GM06990 (cell line): Measurements from ENCODE around the gene TIMP3.

ENCODE experiments used
- DNase-seq: peaks from one replicate; pipeline ENCODE4 v3.0.0-alpha.2; 2011; ENCODE audit not compliant: insufficient read length; ENCODE audit errors: extremely low read depth
- H3K27me3 ChIP-seq: replicated peaks from 2 replicates; pipeline ENCODE4 v1.6.0; 2011; ENCODE audit warnings: low read length; ENCODE audit not compliant: control insufficient read depth, insufficient read depth
- H3K36me3 ChIP-seq: 2 replicates; pipeline ENCODE4 v1.5.1; 2011; ENCODE audit warnings: low read length; ENCODE audit not compliant: control insufficient read depth, insufficient read depth
- H3K4me3 ChIP-seq: replicated peaks from 2 replicates; pipeline ENCODE4 v1.5.1; 2011; ENCODE audit warnings: low read depth, mild to moderate bottlenecking, control low read depth, low read length
- CTCF ChIP-seq: IDR thresholded peaks from 2 replicates; pipeline ENCODE4 v1.5.1; 2011; ENCODE audit warnings: low read length, control low read depth, mild to moderate bottlenecking, inconsistent platforms; ENCODE audit not compliant: insufficient read depth, poor library complexity, severe bottlenecking

The TIMP3 gene

DNA sequence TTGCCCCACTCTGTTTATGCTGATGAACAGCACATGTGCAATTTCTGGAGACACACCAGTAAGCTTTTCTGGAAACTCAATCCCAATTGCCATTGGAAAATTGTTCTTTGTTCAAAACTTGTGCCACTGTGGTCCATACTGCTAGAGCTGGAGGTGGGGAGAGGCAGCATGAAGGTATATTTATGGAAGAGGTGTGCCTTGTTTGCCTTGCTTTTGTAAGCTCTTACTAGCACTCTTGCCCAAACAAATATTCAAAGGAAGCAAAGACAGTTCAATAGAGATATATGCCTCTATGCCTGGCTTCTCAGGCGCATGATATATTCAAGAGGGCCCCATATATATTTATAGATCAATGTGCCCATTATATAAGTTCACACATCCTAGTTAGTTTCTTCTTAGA lies 42.7 kb downstream of the TIMP3 start:
- no peak for TF ChIP-seq CTCF
- peaks cover 1% of the 10 kb centered on the region; the same call in 1 of the 2 replicates for H3K27me3 ChIP-seq
- H3K4me3 ChIP-seq: no peak overlapping the region
- no peaks in the 10 kb centered on the region for H3K36me3 ChIP-seq
- DNase-seq: no peak

- TF ChIP-seq CTCF: no peak
- Histone ChIP-seq H3K4me3 (no peak overlapping the region), H3K27me3 (peaks cover 1% of the 10 kb centered on the region; the same call in 1 of the 2 replicates), H3K36me3 (no peaks in the 10 kb centered on the region)
- DNase-seq: no peak
Measured at GRCh38 chr22:32846780-32847491, 45.4 kb downstream of the TIMP3 start.

GRCh38 chr22:32848226-32848625 lies 46.7 kb downstream of the TIMP3 start:
- DNase-seq: no peak
- H3K4me3 ChIP-seq: no peak overlapping the region
- H3K36me3 ChIP-seq: no peaks in the 10 kb centered on the region
- TF ChIP-seq CTCF: no peak
- H3K27me3 ChIP-seq: peaks cover 5% of the 10 kb centered on the region; the same call in 1 of the 2 replicates

DNA sequence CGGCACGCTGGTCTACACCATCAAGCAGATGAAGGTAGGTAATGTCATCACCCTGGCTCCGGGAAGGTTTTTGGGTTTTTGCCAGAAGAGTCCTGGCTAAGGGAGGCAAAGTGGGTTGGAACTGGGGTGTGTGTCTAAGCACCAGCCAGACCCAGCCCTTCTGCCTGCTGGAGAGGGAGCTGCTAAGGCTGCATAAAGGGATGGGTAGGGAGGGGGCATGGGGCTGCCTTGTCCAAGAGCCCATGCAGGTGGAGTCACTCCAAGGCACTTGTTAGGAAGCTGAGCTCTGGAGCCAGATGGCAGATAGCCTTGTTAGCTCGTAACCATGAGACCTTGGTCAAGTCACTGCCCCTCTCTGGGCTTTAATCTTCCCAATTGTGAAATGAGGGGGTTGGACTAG lies 48.0 kb downstream of the TIMP3 start:
- no peak for TF ChIP-seq CTCF
- DNase-seq: no peak
- Histone ChIP-seq H3K4me3 (no peak overlapping the region), H3K27me3 (peaks cover 4% of the 10 kb centered on the region; the same call in 1 of the 2 replicates), H3K36me3 (no peaks in the 10 kb centered on the region)

DNA sequence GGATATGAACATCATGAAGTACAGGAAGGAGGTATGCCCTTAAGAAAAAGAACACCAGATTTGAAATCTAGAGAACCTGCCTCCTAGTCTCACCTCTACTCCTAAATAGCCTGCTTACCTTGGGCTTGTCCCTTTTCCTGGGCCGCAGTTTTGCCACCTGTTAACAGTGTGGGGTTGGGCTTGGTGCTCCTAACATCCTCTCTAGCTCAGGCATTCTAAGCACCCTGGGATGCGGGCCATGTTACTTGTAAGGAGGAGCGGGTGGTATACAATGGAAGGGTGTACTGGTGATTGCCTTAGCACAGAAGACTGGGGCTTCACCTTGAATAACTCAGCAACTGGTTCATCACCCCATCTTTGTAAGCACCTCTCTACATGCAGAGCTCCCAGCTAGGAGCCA lies 48.7 kb downstream of the TIMP3 start:
- no peak for DNase-seq
- no peaks in the 10 kb centered on the region for H3K36me3 ChIP-seq
- peaks cover 4% of the 10 kb centered on the region for H3K27me3 ChIP-seq
- no peak overlapping the region for H3K4me3 ChIP-seq
- TF ChIP-seq CTCF: no peak
